Stimulated activated CD4-positive, alpha-beta T cell treated with anti-CD3 and anti-CD28 coated beads, Interleukin-1b, Interleukin-23, amount 100 ng/mL, for 1 hour (primary cell): ENCODE data around the gene TRPV2.

Source experiments
- DNase-seq, 2 donors: peaks; one replicate each; pipeline ENCODE4 v3.0.0-alpha.2; 2020; ENCODE audit warnings: low read depth in 2 of 2

The TRPV2 gene

DNA sequence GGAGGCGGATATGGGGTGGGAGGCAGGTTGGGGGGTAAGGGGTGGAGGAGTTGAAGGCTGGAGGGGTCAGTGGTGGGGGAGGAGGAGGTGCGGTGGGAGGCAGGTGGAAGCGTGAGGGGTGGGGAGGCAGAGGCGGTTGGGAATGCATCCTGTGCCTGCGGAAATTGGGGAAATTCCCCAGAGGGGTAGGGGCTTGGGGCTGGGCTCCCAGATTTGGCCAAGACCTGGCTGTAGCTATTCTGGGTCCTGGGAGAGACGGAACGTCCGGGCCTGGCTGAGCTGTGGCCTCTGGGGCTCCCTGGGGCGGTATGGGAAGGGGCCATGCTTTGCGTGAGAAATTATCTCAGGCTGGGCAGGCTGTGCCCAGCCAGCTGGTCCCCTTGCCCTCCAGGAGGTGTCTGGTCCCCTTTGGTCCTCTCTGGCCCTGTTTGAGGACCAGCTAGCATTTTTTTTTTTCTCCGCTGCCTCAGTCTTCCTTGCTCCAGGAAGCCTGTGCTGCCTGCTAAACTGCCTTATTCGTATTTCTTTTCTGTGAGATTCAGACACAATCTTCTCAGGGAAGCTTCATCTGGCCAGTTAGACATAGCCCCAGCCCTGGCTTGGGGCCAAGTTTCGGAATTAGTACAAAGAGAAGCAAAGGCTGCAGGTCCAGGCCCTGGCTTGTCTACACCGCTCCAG, 7.3 kb upstream of the TRPV2 start:
- no peak for DNase-seq

DNA sequence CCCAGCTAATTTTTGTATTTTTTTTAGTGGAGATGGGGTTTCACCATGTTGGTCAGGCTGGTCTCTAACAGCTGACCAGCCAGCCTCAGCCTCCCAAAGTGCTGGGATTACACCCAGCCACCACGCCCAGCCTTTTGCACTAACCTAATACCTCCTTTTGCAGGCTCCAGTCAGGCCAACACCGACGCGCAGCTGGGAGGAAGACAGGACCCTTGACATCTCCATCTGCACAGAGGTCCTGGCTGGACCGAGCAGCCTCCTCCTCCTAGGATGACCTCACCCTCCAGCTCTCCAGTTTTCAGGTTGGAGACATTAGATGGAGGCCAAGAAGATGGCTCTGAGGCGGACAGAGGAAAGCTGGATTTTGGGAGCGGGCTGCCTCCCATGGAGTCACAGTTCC, 2.0 kb downstream of the TRPV2 start:
- DNase-seq = no peak

DNA sequence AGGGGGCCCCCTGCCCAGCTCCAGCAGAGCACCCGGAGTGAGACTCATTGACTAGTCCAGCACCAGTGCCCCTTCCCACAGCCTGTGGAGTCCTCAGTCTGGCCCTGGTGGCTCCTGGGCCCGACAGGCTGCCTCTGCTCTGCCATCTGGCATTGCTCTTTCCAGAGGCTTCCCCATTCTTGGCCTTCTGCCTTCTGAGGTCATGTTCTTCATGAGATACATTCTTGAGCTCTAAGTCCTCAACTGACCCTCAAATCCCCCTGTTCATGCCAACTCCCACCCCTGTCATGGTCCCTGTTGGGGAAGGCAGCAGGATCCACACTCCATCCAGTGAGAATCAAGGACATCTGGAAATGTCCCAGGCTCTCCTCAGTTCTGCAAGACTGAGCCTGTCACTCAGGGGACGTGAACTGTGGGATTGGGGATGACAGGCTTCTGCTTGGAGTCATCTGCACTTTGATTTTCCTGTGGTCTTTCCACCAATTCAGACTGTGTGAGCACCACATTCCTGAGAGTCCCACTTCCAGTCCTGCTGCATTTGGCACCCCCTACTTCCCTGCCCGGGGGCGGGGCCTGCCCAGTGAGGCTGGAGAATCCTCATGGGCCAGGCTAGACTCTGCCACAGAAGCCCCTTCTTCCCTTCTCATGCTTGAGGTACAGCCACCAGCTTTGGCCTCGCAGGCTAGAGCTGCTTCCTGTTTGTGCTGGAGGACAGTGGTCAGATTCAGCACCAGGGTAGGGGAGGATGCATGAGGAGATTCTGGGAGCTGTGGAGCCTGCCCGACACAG, 2.7 kb downstream of the TRPV2 start:
- DNase-seq = no peak

- no peak for DNase-seq
Observed at GRCh38 chr17:16418685-16419068, 3.3 kb downstream of the TRPV2 start.

DNA sequence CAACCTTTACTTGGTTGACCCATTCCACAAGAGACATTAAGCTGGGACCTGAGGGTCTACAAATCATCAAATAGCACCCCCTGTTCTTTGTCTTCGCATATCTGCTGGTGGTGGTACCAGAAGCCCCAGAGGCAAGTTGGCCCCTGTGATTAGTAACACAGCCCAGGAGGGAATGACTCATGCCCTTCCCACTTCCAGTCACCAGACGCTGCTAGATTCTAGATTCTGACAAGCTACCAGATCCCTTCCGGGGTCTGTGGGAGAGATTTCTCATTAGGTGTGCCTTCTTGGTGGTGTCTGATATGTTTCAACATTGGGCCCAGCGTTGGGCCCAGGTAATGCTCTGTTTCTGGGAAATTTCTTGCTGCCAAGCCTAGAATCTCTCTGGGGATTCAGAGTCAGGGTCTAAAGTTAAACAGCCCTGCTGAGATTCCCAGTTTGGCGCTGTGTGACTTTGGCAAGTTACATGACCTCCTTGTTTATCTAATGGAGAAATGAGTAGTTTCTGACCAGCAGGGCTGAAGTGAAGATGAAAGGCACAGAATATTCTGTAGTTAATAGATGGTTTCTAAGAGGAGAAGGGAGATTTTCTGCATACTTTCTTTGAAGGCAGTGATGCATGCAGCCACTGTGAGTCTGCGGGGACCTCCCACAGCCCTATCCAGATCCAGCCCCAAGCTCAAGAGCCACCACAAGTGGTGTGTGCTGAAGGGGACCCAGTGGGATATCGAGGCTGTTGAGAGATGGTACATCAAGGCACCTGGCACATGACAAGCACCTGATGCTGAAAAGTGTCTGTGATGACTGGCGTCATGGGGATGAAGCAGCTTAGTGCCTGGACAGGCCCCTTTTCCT, 3.9 kb downstream of the TRPV2 start:
- no peak for DNase-seq

- DNase-seq = no peak
Observed at GRCh38 chr17:16419929-16420271, 4.5 kb downstream of the TRPV2 start.

DNA sequence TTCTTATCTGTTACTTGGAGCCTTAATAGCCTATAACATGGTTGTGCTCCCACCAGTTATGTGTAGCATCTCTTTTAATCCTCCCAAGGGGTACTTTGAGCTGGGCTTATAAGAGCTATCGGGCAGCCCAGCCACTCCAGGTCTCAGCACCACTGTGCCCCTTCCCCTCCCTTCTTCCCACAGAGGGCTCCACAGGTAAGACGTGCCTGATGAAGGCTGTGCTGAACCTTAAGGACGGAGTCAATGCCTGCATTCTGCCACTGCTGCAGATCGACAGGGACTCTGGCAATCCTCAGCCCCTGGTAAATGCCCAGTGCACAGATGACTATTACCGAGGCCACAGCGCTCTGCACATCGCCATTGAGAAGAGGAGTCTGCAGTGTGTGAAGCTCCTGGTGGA, 7.0 kb downstream of the TRPV2 start:
- DNase-seq = no peak

GRCh38 chr17:16423226-16423872, 8.0 kb downstream of the TRPV2 start:
- DNase-seq = no peak

DNA sequence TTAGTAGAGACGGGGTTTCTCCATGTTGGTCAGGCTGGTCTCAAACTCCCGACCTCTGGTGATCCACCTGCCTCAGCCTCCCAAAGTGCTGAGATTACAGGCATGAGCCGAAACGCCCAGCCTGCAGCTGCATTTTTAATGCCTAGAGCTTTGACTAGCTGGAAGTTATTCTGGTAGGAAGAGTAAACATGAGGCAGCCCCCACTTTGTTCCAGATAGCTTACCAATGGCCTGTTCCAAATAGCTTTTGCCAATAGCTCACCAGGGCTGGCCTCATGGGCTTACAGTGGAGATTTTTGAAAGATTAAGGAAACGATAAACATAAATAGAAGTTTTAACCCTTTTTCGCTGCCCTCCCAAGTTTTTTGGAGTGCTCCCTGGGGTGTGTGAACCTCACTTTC, 9.8 kb downstream of the TRPV2 start:
- no peak for DNase-seq

DNA sequence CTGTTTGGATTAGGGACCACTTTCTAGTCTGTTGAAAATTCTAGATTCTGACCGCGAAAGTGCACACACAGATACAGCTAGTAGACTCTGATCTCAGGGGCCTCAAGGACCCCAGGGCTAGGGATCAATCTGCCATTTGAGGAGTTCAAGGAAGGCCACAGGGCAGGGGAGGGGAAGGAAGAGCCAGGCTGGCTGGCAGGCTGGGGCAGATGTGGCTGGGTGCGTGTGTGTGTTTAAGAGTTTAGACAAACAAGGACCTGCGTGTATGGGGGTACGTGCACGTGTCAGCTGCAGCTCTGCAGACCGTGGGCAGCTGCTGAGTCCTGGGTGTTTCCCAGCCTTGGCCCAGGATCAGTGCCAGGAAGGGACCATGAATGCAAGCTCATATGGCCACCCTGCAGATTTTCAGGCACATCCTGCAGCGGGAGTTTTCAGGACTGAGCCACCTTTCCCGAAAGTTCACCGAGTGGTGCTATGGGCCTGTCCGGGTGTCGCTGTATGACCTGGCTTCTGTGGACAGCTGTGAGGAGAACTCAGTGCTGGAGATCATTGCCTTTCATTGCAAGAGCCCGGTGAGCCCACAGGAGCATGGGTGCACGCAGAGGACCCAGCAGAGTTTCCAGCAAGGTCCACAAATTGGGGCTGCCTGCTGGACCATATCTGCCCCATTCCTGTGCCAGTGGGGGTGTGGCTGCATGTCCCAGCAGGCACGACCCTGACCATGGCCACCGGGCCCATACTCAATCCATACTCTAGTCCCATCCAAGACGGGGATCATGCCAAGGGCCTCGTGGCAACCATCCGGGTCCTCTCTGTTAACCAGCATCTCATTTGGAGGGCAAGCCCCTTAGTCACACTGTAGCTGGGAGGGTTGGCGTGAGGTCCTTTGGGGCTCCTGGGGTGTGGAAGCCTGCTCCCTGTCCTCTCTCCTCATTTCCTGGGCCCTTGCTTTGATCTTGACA, 10.6 kb downstream of the TRPV2 start:
- DNase-seq = no peak

DNA sequence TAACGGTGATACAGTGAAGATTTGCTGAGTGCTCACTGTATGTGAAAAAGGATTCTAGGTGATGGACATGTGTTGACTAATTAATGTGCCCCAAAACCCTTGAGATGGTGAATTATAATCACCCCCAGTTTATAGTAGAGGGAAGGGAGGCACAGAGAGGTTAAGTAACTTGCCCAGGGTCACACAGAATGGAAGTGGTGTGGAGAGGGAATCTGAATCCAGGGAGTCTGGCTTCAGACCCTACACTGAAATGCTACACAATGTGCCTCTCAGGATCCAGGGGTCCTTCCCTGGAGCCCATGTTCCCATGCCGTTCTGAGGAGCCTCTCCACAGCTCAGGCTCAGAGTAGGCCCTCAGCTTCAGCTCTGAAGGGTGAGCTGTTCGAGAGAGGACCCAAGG, 11.6 kb downstream of the TRPV2 start:
- DNase-seq = no peak

DNA sequence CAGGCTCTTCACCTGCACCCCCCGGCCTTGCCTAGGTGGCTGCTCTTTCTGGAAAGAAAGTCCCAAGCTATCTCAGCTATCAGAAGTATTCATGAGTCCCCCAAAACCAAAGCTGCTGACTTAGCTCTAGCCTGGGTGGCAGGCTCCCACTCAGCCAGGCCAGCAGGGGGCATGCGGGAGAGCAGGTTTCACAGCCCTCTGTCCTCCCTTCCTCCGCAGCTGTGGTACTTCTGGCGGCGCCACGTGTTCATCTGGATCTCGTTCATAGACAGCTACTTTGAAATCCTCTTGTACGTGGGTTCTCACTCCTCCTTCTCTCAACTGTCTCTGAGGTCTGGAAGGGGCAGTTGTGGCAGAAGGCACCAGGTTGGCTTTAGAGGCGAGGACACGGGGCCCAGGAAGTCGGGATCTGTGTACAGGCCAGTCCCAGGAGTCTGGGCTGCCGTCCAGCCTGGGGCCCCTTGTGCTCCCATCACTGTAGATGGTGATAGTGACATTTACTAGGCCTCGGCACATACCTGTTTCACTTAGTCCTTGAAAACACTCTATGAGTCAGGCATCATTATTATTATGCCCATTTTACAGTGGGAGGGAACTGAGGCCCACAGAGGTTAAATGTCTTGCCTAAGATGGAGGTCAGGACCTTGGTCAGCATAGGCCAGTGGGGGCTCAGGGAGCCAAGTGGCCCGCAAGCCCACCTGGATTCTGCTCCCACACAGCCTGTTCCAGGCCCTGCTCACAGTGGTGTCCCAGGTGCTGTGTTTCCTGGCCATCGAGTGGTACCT, 12.9 kb downstream of the TRPV2 start:
- no peak for DNase-seq

GRCh38 chr17:16429083-16429482, 13.7 kb downstream of the TRPV2 start:
- no peak for DNase-seq

DNA sequence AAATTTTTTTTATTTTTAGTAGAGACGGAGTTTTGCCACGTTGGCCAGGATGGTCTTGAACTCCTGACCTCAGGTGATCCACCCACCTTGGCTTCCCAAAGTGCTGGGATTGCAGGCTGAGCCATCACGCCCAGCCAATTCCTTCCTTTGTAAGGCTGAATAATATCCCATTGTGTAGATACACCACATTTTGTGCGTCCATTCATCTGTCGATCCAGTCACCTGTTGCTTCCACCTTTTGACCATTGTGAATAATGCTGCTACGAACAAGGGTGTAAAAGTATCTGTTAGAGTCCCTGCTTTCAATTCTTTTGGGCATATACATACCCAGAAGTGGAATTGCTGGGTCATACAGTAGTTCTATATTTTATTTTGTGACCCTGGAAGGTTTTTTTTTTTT, 15.3 kb downstream of the TRPV2 start:
- no peak for DNase-seq

GRCh38 chr17:16432017-16432416, 16.6 kb downstream of the TRPV2 start:
- no peak for DNase-seq

GRCh38 chr17:16433514-16433913, 18.1 kb downstream of the TRPV2 start:
- DNase-seq = no peak

DNA sequence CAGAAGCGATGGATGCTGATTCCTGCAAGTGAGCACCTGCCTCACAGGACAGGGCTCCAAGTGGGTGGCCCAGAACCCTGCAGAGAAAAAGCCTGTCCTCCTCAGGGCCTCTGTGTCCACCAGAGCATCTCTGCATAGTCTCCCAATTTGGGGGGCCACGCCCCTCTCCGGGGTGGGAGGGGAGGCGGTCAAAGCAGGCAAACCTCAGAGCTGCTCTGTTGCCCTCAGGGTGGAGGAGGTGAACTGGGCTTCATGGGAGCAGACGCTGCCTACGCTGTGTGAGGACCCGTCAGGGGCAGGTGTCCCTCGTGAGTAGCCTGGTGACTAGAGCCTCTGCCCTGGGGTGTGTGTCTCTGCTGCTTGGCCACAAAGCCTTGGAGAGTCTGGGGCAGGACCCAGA, 19.3 kb downstream of the TRPV2 start:
- no peak for DNase-seq

GRCh38 chr17:16435925-16436886, 20.8 kb downstream of the TRPV2 start:
- no peak for DNase-seq

GRCh38 chr17:16437083-16437482, 21.7 kb downstream of the TRPV2 start:
- DNase-seq = no peak
